GM19238 (cell line): ENCODE measurements around the gene B3GAT3.
"Not testable (repeated sequence)": the region's sequence is repeated elsewhere in the genome, so short reads cannot be mapped to it uniquely, and the experiment has no call there.

Experiments used
- DNase-seq: peaks from one replicate; pipeline ENCODE4 v3.0.0; 2011; ENCODE audit warnings: low spot score; ENCODE audit not compliant: insufficient read length

B3GAT3 gene

DNA sequence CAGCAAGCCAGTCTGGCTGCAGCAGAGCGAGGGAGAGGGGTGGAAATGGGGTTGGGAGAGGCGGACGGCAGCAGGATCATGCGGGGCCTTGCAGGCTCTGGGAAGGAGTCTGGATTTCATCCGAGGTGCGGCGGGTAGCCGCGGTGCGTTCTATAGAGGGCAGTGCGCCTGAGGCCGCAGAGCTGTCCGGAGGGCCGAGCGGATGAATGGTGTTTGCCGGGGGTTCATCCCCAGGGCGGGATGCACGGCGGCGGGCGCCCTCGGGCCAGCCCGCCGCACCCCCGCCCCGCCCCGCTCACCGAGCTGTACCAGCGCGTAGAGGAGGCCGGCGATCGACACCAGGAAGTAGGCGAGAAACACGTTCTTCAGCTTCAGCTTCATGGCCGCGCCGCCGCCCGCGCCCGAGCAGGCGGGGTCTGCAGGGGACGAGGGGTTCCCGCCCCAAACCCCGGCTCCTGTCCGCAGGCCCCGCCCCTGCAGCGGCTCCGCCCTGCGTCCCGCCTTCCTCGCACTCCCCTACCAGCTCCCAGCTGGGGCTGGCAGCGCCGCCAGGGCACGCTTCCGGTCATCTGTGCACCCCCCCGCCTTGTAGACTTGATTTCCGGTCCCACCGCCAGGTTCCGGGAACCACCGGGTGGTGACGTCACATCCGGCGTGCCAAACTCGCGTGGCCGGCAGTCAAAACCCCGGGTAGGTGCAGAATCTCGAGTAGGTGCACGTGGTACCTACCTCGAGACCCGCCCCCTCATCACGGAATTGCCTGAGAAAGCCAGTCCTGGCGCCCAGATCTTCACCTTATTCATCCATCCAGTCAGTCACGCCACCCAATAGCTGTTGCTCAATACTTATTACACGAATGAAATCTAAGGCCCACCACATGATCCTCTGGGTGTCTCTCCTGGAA lies at the start of gene B3GAT3:
Gene B3GAT3, minus strand, starts transcription at position 420 of the 904 bp plus-strand sequence. Its CDS starts 39 bp downstream, at position 381.
- peak; percentile 99 for DNase-seq

DNA sequence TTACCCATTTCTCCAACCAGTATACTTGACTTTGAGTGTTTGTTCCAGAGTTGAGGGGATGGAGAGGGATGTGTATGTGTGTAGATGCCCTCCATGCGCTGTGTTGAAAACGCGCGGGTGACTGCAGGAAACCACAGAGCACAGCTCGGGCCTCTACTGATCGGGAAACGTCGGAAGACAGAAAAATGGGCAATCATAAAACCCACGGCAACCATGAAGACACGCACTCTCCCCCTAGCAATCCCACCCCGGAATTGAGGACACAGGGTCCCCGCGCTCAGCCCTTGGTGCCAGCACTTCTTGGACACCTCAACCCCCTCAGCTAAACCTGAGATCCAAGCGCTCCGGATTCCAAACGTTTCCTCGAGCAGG lies 49.4 kb upstream of the B3GAT3 start:
- DNase-seq: no peak

DNA sequence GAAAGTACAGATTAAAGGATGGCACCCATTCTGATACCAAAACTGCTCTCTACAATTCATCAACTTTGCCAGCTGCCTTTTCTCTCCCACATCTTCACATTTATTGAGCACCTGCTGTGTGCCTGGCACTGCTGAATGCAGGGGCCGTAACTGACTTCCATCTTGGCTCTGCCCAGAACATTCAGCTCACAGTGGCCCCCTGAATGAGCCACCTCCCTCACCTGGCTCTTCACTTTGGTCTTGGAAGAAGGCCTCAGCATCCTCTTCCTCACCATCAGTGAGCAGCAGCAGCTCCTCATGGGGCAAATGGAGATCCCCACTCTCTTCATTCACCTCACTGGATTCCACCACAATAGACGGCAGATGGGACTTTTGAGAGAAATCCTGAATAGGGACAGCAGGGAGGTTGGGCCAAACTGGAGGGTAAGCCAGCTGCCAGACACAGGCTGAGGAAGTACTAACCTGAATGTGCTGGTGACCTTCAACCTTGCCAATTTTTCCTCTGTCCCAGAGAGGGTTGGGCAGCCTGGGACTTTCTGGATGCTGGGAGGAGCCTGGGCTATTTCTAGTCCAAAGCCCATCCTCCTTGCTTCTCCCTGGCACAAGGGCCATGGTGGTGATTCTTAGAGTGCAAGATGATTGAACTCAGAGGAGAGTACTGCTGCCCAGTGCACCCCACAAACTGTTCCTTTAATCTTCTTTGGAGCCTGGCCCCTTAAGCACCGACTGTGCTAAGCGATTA lies 47.8 kb upstream of the B3GAT3 start:
- no peak for DNase-seq

DNA sequence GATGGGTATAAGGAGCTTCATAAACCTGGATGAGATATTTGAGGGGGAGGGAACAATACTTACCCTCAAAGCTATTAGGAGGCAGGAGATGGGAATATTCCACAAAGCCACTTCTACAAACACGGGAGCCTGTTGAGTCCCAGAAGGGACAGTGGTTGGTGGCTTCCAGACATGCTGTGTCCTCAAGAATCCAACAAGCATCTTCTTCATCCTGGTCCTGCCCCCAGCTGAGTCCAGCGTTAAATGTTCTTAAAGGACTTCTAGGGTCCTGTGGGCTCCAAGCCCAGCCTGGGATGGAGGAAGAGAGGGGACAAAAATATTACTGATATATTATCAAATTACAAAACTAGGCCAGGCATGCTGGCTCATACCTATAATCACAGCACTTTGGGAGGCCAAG lies 45.7 kb upstream of the B3GAT3 start:
- no peak for DNase-seq

DNA sequence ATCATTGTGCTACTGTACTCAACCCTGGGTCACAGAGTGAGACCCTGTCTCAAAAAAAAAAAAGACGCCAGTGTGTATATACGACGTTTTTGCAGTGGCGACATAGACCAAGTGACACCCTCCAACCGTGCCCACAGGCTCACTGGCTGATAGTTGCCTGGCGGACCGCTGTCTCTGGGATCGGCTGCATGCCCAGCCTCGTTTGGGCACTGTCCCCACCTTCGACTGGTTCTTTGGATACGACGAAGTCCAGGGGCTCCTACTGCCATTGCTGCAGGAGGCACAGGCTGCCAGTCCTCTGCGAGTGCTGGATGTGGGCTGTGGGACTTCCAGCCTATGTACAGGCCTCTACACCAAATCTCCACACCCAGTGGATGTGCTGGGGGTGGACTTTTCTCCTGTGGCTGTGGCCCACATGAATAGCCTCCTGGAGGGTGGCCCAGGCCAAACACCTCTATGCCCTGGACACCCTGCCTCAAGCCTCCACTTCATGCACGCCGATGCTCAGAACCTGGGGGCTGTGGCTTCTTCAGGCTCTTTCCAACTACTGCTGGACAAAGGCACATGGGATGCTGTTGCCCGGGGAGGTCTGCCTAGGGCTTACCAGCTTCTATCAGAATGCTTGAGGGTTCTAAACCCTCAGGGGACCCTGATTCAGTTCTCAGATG lies 44.6 kb upstream of the B3GAT3 start:
- no peak for DNase-seq

DNA sequence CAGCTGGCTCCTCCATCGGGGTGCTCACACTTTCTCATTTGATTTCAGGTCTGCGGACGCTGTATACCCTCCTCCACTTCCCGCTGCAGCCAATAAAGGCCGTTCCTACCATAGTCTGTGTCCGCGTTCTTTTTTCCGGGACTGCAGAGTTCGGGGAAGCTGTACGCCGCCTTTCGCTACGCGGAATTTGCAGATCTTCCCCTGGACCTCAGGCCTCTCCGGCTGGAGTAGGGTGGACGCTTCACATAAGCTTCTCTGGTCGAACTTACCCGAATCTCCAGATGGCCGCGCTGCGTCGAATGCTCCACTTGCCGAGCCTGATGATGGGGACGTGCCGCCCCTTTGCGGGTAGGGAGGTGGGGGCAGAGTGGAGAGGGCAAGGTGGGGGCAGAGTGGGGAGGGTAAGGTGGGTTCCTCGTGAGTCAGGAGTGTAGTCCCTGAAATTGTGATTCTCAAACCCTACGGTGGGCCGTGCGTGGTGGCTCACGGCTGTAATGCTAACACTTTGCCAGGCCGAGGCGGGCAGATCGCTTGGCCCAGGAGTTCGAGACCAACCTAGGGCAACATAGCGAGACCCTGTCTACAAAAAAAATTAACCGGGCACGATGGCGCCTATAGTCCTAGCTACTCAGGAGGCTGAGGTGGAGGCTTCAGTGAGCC lies 43.9 kb upstream of the B3GAT3 start:
- no peak for DNase-seq

DNA sequence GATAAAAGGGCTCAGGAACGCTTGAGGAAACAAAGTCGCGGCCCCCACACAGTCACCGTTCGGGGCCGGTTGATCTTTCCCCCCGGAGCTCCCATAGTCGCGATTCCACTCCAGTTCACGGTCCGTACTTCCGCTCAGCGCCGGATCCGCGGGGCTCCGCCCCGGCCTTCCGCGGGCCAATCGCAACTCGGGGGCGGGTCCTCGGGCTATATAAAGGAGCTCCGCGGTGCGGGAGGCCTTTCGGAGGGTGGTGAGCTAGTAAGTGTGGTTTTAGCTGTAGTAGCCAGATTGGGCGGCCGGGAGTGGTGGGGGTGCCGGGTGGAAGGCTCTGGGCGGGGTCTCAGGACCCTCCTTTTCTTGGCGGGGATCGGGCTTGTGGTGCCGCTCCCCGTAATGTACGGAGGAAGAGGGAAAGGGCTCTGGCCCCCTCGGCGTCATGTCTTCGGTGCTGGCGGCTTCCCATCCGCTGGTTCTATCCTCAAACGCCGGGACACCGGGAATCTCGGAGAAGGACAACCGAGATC lies 43.4 kb upstream of the B3GAT3 start, which contains the start of the genes C11orf98 and CSKMT:
Gene C11orf98, minus strand, starts transcription at position 136 of the 524 bp plus-strand sequence. Its CDS starts 41 bp downstream, at position 95.
Gene CSKMT, plus strand, starts transcription at position 238 of the 524 bp plus-strand sequence. CDS start 568 bp downstream, outside the sequence.
- peak; percentile 95 for DNase-seq

DNA sequence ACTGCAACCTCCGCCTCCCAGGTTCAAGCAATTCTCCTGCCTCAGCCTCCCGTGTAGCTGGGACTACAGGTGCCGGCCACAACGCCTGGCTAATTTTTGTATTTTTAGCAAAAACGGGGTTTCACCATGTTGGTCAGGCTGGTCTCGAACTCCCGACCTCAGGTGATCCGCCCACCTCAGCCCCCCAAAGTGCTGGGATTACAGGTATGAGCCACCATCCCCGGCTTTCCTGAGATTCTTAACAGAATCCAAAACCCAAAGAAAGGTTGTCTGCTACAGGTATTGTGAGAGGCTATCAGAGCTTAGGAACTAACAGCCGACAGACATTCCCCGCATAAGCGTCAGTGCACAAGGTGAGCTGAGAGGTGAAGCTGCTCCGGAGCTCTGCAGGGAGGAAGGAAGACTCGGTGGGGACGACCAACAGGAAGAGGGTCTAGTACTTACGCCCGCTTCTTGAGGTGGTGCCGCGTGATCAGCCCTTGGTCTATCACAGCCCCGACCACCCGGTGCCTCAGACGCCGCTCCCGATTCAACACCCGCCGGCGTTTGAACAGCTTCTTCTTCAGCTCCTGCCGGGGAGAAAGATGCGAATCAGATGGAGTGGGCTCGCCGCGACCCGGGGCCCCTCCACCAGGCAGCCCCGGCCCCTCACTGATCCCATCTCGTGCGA lies 42.8 kb upstream of the B3GAT3 start:
- peak; percentile 62 for DNase-seq

DNA sequence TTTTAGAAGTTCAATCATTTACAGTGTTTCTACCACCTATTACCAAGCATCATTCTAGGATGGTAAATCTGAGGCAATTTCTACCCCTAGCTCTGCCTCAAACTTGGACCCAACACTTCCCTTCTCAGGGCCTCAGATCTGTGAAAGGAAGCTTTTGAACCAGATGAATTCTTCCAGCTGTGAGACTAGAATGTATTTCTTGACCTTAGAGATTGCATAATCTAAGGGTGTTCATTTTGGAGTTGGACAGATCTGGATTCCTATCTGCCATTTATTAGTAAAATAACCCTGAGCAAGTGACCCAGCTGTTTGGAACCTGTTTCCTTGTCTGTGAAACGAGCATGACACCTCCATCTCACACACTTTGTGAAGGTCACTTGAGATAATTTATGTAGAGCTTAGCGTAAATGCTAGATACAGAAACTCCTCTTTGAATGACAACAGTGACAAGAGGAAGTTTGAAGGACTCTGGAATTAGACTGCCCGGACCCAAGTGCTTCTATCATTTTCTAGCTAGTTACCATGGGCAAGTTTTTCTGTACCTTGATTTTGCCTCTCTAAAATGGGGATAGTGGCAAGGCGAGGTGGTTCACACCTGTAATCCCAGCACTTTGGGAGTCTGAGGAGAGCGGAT lies 35.1 kb upstream of the B3GAT3 start:
- DNase-seq: no peak

DNA sequence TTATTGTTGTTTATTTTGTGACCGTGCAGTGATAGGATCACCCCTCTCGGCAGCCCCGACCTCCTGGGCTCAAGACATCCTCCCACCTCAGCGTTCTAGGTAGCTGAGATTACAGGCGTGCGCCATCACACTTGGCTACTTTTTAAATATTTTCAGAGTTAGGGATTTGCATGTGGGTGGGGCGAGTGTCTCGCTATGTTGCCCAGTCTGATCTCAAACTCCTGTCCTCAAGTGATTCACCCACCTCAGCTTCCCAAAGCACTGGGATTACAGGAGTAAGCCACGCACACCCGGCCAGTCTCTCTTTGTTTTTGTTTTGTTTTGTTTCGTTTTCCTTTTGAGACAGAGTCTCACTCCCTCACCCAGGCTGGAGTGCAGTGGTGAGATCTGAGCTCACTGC lies 32.5 kb upstream of the B3GAT3 start:
- no peak for DNase-seq

DNA sequence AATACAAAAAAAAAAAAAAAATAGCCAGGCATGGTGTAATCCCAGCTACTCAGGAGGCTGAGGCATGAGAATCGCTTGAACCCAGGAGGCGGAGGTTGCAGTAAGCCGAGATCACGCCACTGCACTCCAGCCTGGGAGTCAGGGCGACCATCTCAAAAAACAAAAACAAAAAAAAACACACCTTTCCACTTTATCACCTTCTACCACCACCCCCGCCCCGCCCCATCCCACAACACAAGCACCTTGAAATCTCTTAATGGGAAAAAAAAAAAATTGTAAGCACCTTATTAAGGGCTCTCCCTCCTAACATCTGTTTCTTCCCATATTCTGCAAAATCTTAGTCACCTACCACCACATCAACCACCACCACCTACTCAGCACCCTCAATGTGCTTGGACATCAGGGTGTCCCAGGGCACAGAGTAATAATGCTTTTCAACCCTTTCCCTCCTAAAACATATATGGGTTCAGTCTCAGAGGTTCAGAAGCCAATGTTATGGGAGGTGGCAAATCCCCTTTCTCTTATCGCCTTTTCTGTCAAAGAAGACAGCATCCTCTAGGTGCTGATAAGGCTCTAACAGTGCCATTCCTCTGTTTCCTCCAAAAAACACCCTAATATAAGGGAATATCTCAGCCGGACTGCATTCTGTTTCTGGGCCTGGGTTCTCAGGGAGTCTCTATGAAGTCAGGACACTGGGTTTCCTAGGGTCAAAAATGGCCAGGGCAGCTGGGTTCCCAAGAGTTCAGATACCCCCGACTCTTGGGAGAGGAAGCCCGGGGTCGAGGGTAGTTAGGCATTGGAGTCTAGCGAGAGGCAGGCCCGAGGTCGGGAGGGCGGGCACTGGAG lies 30.6 kb upstream of the B3GAT3 start:
- no peak for DNase-seq

DNA sequence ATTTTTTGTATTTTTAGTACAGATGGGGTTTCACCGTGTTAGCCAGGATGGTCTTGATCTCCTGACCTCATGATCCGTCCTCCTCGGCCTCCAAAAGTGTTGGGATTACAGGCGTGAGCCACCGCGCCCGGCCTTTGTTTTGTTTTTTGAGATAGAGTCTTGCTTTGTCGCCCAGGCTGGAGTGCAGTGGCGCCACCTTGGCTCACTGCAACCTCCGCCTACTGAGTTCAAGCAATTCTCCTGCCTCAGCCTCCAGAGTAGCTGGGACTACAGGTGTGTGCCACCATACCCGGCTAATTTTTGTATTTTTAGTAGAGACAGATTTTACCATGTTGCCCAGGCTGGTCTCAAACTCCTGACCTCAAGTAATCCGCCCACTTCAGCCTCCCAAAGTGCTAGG lies 28.5 kb upstream of the B3GAT3 start:
- DNase-seq: not testable (repeated sequence)

DNA sequence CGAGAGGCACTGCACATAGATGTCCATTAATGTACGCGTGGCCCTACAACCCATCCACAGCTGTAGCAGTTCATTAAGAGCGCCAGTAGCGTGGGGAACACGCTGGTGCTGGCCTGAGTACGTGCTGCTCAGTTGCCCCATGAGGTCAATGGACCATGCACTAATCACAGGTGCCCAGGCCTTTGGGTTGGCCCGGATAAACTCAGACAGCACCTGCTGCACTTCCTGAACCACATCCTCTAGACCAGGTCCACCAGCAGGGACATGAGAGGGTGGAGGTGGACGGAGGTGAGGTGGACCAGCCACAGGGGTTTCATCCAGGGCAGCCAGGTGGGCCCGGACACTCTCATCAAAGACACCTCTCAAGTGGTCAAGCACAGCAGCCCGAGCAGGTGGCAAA lies 27.7 kb upstream of the B3GAT3 start:
- no peak for DNase-seq

DNA sequence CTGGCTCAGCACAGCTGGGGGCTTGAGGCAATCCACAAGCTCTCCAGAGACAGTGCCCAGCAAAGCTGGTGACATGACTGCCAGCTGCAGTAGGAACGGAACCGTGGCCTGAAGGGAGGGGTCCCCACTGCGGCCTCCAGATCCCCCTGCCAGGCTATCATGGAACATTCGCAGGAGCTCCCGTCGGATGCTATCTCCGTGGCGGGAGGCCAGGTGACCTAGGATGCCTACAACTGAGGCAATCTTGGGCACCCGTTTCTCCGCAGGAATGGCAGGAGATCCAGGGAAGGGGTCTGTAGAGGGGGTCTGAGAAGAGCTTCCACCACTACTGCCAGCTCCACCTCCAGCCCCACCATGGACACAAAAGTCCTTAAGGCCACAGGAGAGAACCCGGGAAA lies 27.2 kb upstream of the B3GAT3 start:
- no peak for DNase-seq

DNA sequence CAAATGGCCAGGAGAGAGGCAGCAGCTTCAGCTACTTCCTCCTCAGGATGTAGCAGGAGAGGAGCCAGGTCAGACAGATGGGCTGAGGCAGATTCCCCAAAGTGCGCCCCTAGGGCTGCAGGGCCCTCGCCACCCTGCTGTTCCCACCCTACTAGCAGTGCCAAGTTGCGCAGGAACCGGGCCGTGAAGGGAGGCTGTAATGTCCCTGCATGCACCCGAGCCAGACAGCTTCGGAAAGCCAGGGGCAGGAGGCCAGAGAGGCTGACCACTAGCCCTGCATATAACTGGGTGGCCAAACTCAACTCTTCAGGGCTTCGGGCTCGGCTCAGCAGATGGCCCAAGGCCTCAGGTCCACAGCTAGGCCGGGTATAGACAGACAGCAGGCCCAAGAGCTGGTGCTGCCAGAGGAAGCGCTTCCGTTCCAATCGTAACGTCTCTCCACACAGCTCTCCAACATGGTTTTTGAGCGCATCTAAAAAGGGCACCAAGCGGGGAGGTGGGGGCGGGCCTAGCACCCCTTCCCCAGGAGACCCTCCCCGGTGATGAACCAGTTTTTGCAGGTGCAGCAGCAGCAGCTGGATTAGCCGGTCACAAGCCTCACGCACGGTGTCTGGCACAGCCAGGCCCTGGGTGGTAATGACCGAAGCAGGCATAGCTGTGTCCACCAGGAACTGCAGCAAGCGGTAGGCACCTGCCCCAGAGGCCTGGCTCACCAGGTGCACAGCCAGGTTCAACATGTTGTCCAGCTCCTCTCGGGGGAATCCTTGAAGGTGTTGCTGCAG lies 26.6 kb upstream of the B3GAT3 start:
- DNase-seq: no peak

DNA sequence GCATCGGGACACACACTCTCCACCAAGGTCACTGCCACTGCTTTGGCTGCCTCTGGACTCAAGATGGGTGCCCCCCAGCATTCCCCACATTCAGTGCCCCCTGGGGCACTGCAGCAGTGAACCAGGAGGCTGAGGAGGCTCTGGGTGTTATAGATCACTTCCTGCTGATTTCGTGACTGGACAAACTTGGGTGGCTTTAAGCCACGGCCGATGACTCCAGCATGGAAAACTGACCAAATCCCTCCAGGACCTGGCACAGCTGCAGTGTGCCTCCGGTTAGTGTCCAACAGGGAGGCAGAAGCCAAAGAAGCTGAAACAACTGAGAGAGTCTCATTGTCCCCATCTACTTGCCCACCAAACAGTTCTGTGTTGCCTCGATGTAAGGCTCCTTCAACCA lies 25.8 kb upstream of the B3GAT3 start:
- DNase-seq: no peak

DNA sequence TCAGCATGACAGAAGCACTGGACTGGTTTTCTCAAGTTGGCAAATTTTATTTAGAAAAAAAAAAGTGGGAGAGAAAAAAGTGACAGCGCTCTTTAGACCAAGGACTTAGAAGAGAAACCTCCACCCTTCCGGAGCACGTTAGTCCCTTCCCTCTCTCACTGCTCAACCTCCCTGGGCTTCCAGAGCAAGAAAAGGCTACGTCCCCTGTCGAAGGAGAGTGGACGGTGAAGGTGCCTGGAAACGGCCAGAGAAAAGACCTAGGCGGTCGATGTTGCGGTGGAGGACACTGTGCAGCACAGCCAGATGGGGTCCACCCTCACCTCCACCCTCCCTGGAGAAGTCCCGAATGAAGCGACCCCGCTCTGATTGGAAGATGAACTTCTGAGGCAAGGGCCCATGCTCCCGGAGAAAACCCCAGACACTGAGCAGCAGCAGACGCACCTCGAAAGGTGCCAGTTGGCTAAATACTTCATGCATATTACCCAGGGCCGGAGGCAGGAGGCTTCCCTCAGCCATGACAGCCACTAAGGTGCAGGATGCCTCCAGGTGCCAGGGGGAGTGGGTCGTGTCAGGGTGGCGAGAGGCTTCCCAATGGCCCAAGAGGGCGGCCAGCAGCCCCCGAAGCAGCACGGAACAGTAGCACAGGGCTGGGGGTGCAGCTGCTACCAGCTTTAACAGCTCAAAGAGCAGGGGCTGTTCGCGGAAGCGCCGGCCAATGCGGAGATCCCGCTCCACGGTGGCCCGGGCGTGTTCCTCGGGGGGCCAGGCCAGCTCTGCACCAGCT lies 25.2 kb upstream of the B3GAT3 start:
- DNase-seq: no peak
